IMR-90 (cell line): ENCODE data around the gene SAMD10.

Experiments used
- BHLHE40 ChIP-seq: fragments of 150-350 bp; IDR thresholded peaks from 2 replicates; pipeline ENCODE4 v1.6.1; 2016; ENCODE audit warnings: mild to moderate bottlenecking, low read depth, low read length
- CEBPB ChIP-seq: IDR thresholded peaks from 2 replicates; pipeline ENCODE4 v1.6.1; 2012; ENCODE audit warnings: low read depth, low read length, improper control_type of control experiment
- ELK1 ChIP-seq: fragments of 150-350 bp; IDR thresholded peaks from 2 replicates; pipeline ENCODE4 v1.6.1; 2016; ENCODE audit warnings: low read depth, mild to moderate bottlenecking, low read length, moderate library complexity, borderline replicate concordance
- FOS ChIP-seq: fragments of 150-350 bp; IDR thresholded peaks from 2 replicates; pipeline ENCODE4 v1.6.1; 2016; ENCODE audit warnings: low read depth, low read length
- MAFK ChIP-seq: IDR thresholded peaks from 2 replicates; pipeline ENCODE4 v1.6.1; 2012; ENCODE audit warnings: low read depth, low read length, improper control_type of control experiment
- MXI1 ChIP-seq: IDR thresholded peaks from 2 replicates; pipeline ENCODE4 v1.6.1; 2012; ENCODE audit warnings: low read depth, mild to moderate bottlenecking, low read length, moderate library complexity, borderline replicate concordance
- POLR2A ChIP-seq: IDR thresholded peaks from 2 replicates; pipeline ENCODE4 v1.6.1; 2012; ENCODE audit warnings: mild to moderate bottlenecking, low read depth, low read length
- RAD21 ChIP-seq: IDR thresholded peaks from 2 replicates; pipeline ENCODE4 v1.6.1; 2012; ENCODE audit warnings: low read length, improper control_type of control experiment
- RCOR1 ChIP-seq: IDR thresholded peaks from 2 replicates; pipeline ENCODE4 v1.6.1; 2012; ENCODE audit warnings: mild to moderate bottlenecking, low read length, improper control_type of control experiment; ENCODE audit not compliant: insufficient replicate concordance
- RFX5 ChIP-seq: IDR thresholded peaks from 2 replicates; pipeline ENCODE4 v1.8.0; 2012; ENCODE audit warnings: low read depth, mild to moderate bottlenecking, low read length, moderate library complexity
- USF2 ChIP-seq: fragments of 150-350 bp; IDR thresholded peaks from 2 replicates; pipeline ENCODE4 v1.6.1; 2017; ENCODE audit warnings: mild to moderate bottlenecking, antibody characterized with exemption, low read length, low read depth
- TF ChIP-seq, protein P1 (sequence below): conservative IDR thresholded peaks from 2 replicates; pipeline ENCODE4 v1.5.1; 2012; ENCODE audit warnings: mild to moderate bottlenecking, low read depth, low read length, improper control_type of control experiment

DNA sequence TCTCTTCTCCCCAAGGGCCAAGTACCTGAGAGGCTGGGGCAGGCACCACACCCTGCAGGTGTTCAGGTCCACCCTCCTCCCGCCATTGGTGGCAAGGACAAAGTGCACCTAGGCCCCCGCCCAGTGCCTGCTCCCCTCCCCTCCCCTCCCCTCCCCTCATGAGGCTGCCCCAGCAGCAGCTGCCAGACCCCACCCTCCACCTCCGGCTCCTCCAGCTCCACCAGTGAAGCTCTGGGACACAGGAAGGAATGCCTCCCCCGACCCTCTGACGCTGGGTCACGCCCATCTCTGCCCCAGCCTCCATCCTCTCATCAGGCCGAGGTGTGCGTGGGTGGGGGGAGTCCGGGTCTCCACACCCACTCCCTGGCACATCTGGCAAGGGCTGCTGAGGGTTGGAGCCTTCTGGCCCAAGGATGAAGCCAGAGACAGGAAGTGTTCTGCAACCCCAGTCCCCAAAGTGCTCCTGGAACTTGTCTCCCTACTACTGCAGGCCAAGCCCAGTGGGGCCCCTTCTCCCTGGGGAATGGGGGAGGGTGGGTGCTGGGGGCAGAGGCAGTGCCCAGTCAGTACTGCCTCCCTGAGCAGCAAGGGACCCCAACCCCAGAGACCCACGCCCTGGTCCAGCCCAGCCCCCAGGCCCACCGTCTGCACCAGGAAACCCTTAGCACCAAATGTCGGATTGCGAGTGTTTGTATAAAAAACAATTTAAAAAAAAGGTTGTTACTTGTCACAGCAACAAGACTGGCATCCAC, 21.6 kb downstream of the SAMD10 start:
- TF ChIP-seq, protein P1, sequence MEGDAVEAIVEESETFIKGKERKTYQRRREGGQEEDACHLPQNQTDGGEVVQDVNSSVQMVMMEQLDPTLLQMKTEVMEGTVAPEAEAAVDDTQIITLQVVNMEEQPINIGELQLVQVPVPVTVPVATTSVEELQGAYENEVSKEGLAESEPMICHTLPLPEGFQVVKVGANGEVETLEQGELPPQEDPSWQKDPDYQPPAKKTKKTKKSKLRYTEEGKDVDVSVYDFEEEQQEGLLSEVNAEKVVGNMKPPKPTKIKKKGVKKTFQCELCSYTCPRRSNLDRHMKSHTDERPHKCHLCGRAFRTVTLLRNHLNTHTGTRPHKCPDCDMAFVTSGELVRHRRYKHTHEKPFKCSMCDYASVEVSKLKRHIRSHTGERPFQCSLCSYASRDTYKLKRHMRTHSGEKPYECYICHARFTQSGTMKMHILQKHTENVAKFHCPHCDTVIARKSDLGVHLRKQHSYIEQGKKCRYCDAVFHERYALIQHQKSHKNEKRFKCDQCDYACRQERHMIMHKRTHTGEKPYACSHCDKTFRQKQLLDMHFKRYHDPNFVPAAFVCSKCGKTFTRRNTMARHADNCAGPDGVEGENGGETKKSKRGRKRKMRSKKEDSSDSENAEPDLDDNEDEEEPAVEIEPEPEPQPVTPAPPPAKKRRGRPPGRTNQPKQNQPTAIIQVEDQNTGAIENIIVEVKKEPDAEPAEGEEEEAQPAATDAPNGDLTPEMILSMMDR = no peak
- TF ChIP-seq RFX5 = no peak
- no peak for TF ChIP-seq CEBPB
- TF ChIP-seq POLR2A = no peak
- no peak for TF ChIP-seq RAD21
- TF ChIP-seq RCOR1 = no peak
- no peak for TF ChIP-seq BHLHE40
- no peak for TF ChIP-seq FOS
- TF ChIP-seq MXI1 = no peak
- no peak for TF ChIP-seq ELK1
- no peak for TF ChIP-seq MAFK
- TF ChIP-seq USF2 = no peak
